ENCODE results near the gene KRTAP4-4.

KRTAP4-4 gene

GRCh38 chr17:41111151-41111885, 49.2 kb downstream of the KRTAP4-4 start:
- H3K4me2 ChIP-seq (ENCODE audit: low read depth, low read length, poor library complexity, severe bottlenecking): no peak overlapping the region
- no peak overlapping the region for H3K4me3 ChIP-seq (ENCODE audit: low read length, poor library complexity, severe bottlenecking)
- peaks cover 32% of the 10 kb centered on the region for H3K4me1 ChIP-seq (ENCODE audit: insufficient read depth, low read length, poor library complexity, severe bottlenecking)
- H4K20me1 ChIP-seq (ENCODE audit: insufficient read depth, low read length, poor library complexity, severe bottlenecking): no peaks in the 10 kb centered on the region
- H3F3A ChIP-seq (ENCODE audit: low read depth): peaks cover 2% of the 10 kb centered on the region; the same call in 1 of the 2 replicates
- H3K9ac ChIP-seq (ENCODE audit: low read depth, low read length, poor library complexity, severe bottlenecking): no peak overlapping the region
- H3K9me2 ChIP-seq (replicated peaks; ENCODE audit: low read depth, low read length): no peaks in the 10 kb centered on the region
- H2AFZ ChIP-seq (ENCODE audit: low read length): no peak overlapping the region
- H3K79me2 ChIP-seq (ENCODE audit: insufficient read depth, low read length): no peaks in the 10 kb centered on the region
- peaks cover 11% of the 10 kb centered on the region; the same call in 1 of the 2 replicates for H3K9me3 ChIP-seq (ENCODE audit: insufficient read depth, low read depth, low read length)
- no peaks in the 10 kb centered on the region for H3K27me3 ChIP-seq (ENCODE audit: insufficient read depth, low read length, poor library complexity, severe bottlenecking)
- TF ChIP-seq CTCF (conservative IDR thresholded peaks at IDR 0.05; ENCODE audit: low read length) (no peak), EZH2phosphoT487 (IDR thresholded peaks at IDR 0.05; ENCODE audit: borderline replicate concordance) (no peak)
- no peaks in the 10 kb centered on the region for H3K36me3 ChIP-seq (ENCODE audit: insufficient read depth, low read length)

All from Loucy (cell line).